K562 (cell line): Measurements from ENCODE around the gene SGTB. TPM values are rescaled to one million over a fixed set of nuclear protein-coding genes. Genes with fewer than 3 reads are reported as not detected.
A peak's percentile ranks its signal among the peaks of the same experiment; 100 is the strongest.

Source experiments
- EP400 ChIP-seq: fragments of 450-650 bp; IDR thresholded peaks from 2 replicates; pipeline ENCODE4 v1.6.1; 2017; ENCODE audit warnings: antibody characterized with exemption, mild to moderate bottlenecking, moderate library complexity
- MXI1 ChIP-seq: IDR thresholded peaks from 2 replicates; pipeline ENCODE4 v1.6.1; 2011; ENCODE audit warnings: low read depth, mild to moderate bottlenecking, improper control_type of control experiment, low read length
- NFE2 ChIP-seq: IDR thresholded peaks from 2 replicates; pipeline ENCODE4 v1.6.1; 2014; ENCODE audit warnings: antibody characterized with exemption, low read depth
- SIN3A ChIP-seq, 2 experiments: fragments of 150-350 bp in 1 of 2; IDR thresholded peaks; 2 replicates each; pipeline ENCODE4 v1.6.1; 2011 to 2016; ENCODE audit warnings: borderline replicate concordance in 2 of 2, low read depth in 2 of 2, low read length in 2 of 2, mild to moderate bottlenecking in 2 of 2, moderate library complexity in 2 of 2; ENCODE audit not compliant: control insufficient read depth in 1 of 2
- TAF1 ChIP-seq: IDR thresholded peaks from 2 replicates; pipeline ENCODE4 v1.6.1; 2011; ENCODE audit warnings: mild to moderate bottlenecking, low read length, moderate library complexity; ENCODE audit not compliant: insufficient read depth, control insufficient read depth, severe bottlenecking; ENCODE audit errors: extremely low read depth
- YY1 ChIP-seq, 3 experiments: IDR thresholded peaks; 2 replicates each; pipeline ENCODE4 v1.6.1; 2011; ENCODE audit warnings: low read length in 2 of 3, mild to moderate bottlenecking in 2 of 3, moderate library complexity in 2 of 3, borderline replicate concordance in 1 of 3, control low read depth in 1 of 3, low read depth in 1 of 3; ENCODE audit not compliant: insufficient read depth in 3 of 3, insufficient replicate concordance in 2 of 3, control insufficient read depth in 1 of 3, insufficient read length in 1 of 3; ENCODE audit errors: extremely low read depth in 1 of 3
- ZNF316 ChIP-seq: fragments of 450-650 bp; IDR thresholded peaks from 2 replicates; pipeline ENCODE4 v1.6.1; 2016
- polyA plus RNA-seq, 8 experiments: library from polyadenylated mRNA; depleted of rRNA in 4 of 8; stranded (reverse) in 5 of 8; unstranded in 3 of 8; fragments of >200 nt; fragmentation: Nextera tagmentation in 2 of 8; fragmentation: Illumina TruSeq in 1 of 8; extraction: Ambion mirVana in 2 of 8; extraction: Trizol in 1 of 8; gene quantifications; 2 replicates each; pipeline versions ENCODE4 v1.2.1 to v1.2.3, GENCODE V29; 2011 to 2014; ENCODE audit warnings: inconsistent platforms in 1 of 8, missing spikeins in 1 of 8
- total RNA-seq, 7 experiments: library from RNA; depleted of rRNA in 6 of 7; stranded (reverse); fragments of >200 nt in 6 of 7; fragmentation: Illumina TruSeq in 2 of 7; extraction: Trizol in 2 of 7; gene quantifications; 2 replicates each; pipeline versions ENCODE4 v1.2.1 to v1.2.3, GENCODE V29; 2011 to 2021; ENCODE audit warnings: low replicate concordance in 1 of 7

Gene SGTB
- total and polyA plus RNA-seq, 9 of the 15 experiments (the other 6 are each of a cell fraction or from before 2014, with no cell fraction given): 1.3 to 8.4 (median 4.8) TPM

DNA sequence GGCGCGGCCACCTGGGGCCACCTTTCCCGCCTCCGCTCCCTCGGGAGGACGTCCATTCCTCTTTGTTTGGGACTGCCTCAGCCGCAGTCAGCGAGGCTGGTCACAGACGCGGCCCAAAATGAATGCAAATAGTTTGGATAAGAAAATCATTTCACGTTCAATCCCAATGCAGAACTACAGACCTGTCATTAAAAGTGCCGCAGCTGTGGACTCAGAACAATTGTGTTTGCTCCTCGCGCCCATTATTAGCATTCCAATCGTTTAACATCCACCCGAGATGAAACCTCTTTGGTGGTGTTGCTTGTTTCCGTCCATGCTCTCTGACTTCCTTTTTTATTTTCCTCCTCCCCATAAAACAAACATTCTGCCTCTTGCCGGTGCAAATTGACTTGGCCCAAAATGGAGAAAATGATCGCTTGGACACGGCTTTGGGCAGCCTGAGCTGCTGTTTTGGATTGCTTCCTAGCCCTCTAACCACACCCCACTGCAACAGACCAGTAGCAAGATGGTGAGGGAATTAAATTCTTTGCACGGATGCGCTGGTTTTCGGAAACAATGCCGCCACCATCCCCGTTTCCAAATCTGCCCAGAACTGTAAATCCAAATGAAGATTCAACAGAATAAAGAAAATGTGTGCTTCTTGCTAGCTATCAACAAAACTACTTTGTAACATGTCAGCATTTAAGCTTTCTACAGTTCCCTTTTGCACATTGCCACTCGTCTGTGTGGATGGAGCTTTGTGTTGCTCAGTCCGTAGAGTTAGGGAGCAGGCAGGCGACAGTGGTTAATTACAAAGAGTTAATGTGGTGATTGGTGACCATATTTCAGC, 880 bp upstream of the SGTB start (continued):
- TF ChIP-seq EP400 (peak; percentile 52; the same call in 1 of the 2 replicates), MXI1 (0 out of 2 replicates have a peak, but pooled peaks have one; percentile 34), TAF1 (peak; percentile 39), SIN3A (IDR thresholded peaks at IDR 0.05; ENCODE audit: borderline replicate concordance in 2 of 2, control insufficient read depth in 1 of 2, low read depth in 2 of 2, low read length in 2 of 2) (peak in 1 of 2 experiments; percentile 59; a peak in 2 of 4 replicates), YY1 (IDR thresholded peaks at IDR 0.05; ENCODE audit: borderline replicate concordance in 1 of 3, control insufficient read depth in 1 of 3, extremely low read depth in 1 of 3, insufficient read depth in 3 of 3, insufficient read length in 1 of 3, insufficient replicate concordance in 2 of 3, low read depth in 1 of 3, low read length in 2 of 3) (peak in 1 of 3 experiments; percentile 71), ZNF316 (peak; percentile 89), NFE2 (no peak)
